ENCODE data around the gene MACROD2. TPM values are rescaled to one million over a fixed set of nuclear protein-coding genes. Genes with fewer than 3 reads are reported as not detected.

The MACROD2 gene
- total RNA-seq, 4 donors from 2014 or later = 2.9 to 11.3 (median 8.0) TPM

DNA sequence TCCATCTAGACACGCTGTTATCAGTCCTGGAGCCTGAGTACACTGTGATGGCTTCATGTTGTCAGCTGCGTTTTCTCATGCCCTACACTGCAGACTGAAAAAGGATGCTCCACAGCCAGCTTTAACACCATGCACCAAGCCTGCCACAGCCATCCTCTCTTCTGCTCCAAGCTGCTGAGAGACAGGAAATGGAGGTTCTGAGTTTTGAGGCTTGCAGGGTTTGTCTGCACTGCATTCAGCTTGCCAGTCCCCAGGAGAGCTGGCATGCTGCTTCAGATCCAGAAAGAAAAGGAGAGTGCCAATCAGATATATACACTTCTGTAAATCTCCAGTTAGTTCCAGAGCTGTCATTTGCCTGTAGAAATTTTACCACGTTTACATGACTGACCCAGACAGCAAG is 892.8 kb downstream of the MACROD2 start:
- TF ChIP-seq, protein P1, sequence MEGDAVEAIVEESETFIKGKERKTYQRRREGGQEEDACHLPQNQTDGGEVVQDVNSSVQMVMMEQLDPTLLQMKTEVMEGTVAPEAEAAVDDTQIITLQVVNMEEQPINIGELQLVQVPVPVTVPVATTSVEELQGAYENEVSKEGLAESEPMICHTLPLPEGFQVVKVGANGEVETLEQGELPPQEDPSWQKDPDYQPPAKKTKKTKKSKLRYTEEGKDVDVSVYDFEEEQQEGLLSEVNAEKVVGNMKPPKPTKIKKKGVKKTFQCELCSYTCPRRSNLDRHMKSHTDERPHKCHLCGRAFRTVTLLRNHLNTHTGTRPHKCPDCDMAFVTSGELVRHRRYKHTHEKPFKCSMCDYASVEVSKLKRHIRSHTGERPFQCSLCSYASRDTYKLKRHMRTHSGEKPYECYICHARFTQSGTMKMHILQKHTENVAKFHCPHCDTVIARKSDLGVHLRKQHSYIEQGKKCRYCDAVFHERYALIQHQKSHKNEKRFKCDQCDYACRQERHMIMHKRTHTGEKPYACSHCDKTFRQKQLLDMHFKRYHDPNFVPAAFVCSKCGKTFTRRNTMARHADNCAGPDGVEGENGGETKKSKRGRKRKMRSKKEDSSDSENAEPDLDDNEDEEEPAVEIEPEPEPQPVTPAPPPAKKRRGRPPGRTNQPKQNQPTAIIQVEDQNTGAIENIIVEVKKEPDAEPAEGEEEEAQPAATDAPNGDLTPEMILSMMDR (IDR thresholded peaks at IDR 0.05; ENCODE audit: low read depth) = no peak

DNA sequence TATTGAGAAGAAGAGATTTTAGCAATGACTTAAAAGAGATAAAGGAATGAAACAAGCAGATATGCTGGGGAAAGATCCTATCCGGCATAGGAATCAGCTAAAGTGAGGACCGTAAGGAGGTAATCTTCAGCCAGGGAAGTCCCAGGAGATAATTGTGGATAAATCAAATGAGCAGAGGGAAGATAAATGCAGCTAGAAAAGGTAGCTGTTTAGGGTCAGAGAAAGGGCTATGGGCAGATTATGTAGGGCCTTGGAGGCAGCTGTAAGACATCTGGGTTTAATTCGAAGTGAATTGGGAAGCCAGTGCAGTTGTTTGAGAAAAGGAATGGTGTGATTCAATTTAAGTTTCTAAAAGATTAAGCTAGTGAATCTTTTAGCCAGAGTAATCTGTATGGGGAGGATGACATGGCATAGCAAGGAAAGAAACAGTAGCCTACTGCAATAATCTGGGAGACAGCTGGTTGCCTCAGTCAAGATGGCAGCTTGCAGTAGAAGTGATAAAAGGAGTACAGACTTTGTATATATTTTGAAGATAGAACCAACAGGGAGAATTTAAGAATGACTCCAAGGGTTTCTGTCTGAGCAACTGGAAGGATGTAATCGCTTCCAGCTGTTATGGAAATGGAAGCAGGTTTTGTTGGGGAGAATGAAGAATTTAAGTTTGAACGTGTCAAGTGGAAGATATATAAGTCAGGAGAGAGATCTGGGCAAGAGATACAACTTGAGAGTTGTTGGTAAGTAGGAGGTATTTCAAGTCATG is 894.4 kb downstream of the MACROD2 start:
- TF ChIP-seq, protein P1 (IDR thresholded peaks at IDR 0.05; ENCODE audit: low read depth) = no peak

DNA sequence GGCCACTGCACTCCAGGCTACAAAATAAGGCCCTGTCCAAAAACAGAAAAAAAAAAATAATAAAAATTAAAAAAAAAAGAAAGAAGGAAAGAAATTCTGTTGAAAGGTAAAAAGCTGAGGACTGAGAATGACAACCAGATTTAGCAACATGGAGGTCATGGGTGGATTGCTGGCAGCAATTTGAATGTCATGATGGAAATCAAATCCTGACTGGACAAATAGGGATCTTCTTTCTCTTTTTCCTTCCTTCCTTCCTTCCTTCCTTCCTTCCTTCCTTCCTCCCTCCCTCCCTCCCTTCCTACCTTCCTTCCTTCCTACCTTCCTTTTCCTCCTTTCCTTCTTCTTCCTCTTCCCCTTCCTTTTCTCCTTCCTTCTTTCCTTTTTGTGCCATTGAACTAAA is 895.4 kb downstream of the MACROD2 start:
- TF ChIP-seq, protein P1 (IDR thresholded peaks at IDR 0.05; ENCODE audit: low read depth) = no peak

DNA sequence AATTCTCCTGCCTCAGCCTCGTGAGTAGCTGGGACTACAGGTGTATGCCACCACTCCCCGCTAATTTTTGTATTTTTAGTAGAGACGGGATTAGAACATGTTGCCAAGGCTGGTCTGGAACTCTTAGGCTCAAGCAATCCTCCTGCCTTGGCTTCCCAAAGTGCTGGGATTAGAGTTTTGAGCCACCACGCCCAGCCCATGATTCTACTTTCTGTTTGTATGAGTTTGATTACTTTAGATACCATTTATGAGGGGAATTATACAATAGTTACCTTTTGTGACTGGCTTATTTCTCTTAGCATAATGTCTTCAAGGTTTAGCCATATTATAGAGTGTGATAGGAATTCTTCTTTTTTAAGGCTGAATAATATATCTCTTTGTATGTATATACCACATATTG is 897.5 kb downstream of the MACROD2 start:
- TF ChIP-seq, protein P1 (IDR thresholded peaks at IDR 0.05; ENCODE audit: low read depth) = no peak

DNA sequence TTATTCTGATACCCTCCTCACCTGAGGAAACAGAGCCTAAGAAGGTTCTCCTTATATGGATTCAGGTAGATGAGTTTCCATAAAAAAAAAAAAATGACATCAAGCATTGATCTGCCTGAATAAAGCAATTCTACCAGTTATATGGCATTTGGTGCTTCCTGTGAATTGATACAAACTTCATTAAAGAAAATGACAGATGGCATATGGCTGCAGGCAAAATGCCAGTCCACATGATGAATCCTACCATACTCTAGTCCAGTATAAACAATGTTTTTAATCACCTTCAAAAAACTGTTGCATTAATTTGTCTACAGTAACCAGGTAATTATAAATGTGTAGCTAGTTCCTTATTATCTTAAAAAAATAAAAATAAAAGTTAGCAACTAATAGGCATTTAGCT is 901.3 kb downstream of the MACROD2 start:
- TF ChIP-seq, protein P1 (IDR thresholded peaks at IDR 0.05; ENCODE audit: low read depth) = no peak

DNA sequence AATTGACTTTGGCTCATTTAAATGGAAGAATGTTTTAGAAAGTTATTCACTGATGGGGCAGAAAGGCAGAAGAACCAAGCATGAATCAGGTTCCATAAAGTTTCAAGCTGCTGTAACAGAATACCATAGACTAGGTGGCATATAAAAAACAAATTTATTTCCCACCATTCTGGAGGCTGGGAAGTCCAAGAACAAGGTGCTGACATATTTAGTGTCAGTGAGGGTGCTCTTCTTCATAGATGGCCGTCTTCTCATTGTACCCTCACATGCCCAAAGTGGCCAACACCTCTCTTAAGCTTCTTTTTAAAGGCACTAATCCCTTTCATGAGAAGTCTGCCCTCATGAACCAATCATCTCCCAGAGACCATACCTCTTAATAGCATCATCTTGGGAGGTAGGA is 902.3 kb downstream of the MACROD2 start:
- TF ChIP-seq, protein P1 (IDR thresholded peaks at IDR 0.05; ENCODE audit: low read depth) = no peak

DNA sequence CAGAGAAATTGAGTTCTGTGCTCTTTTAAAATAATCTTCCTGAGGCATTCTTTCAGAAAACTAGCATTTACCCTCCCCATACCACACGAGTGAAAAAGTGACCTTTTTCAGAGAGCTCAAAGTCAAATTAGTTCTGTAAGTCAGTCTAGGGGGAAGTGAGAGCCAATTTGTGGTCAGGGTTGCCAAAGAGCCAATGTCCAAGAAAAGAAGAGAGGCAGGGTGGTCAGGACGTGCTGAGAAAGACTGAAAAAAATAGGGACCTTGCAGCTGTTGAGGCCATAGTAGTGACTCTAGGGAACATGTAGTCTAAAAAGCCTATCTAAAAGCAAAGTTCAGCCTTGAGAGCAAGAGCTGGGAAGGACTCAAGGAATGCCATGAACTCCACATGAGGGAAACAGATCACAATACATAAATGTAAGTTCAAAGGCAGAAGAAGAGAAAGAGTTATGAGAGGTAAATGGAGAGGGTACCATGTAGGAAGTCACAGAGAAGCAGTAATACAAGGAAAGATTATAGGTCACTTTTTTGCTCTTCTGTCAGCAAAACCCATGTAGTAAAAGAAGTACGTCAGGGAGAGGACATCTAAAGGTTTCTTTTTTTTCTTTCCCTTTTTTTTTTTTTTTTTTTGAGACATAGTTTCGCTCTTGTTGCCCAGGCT is 907.2 kb downstream of the MACROD2 start:
- TF ChIP-seq, protein P1 (IDR thresholded peaks at IDR 0.05; ENCODE audit: low read depth) = no peak

Data from subcutaneous adipose tissue (tissue), 4 donors.